SK-N-SH treated with all-trans-retinoic acid at 6 μM for 48 hours (cell line): Measurements from ENCODE around the gene AGBL1.

ENCODE experiments used
- ATAC-seq: fragments of 200-7000 bp; cut with Tn5 transposase; 3 replicates; pipeline ENCODE4 v1.9.1; 2020; ENCODE audit warnings: mild to moderate bottlenecking, moderate library complexity
- BACH2 ChIP-seq: fragments of 250-450 bp; sonication (Bioruptor Pico); IDR thresholded peaks from 2 replicates; pipeline ENCODE4 v1.9.0; 2021; ENCODE audit warnings: mild to moderate bottlenecking, borderline replicate concordance
- CSDC2 ChIP-seq: fragments of 250-450 bp; sonication (Bioruptor Pico); IDR thresholded peaks from 2 replicates; pipeline ENCODE4 v1.5.0; 2020; ENCODE audit warnings: mild to moderate bottlenecking, moderate library complexity
- ESRRG ChIP-seq: fragments of 250-450 bp; sonication (Bioruptor Pico); IDR thresholded peaks from 2 replicates; pipeline ENCODE4 v1.6.1; 2021; ENCODE audit warnings: mild to moderate bottlenecking
- GLIS3 ChIP-seq: fragments of 250-450 bp; sonication (Bioruptor Pico); IDR thresholded peaks from 2 replicates; pipeline ENCODE4 v1.5.0; 2020; ENCODE audit warnings: mild to moderate bottlenecking, moderate library complexity
- ISL1 ChIP-seq: fragments of 250-450 bp; sonication (Bioruptor Pico); IDR thresholded peaks from 2 replicates; pipeline ENCODE4 v2.1.2; 2022; ENCODE audit warnings: mild to moderate bottlenecking, moderate library complexity
- OSR1 ChIP-seq: fragments of 250-450 bp; sonication (Bioruptor Pico); IDR thresholded peaks from 2 replicates; pipeline ENCODE4 v1.8.0; 2022; ENCODE audit warnings: moderate library complexity, mild to moderate bottlenecking, inconsistent platforms
- PPARA ChIP-seq: fragments of 250-450 bp; sonication (Bioruptor Pico); IDR thresholded peaks from 2 replicates; pipeline ENCODE4 v1.5.0; 2020; ENCODE audit warnings: mild to moderate bottlenecking, borderline replicate concordance
- SNAI2 ChIP-seq: fragments of 250-450 bp; sonication (Bioruptor Pico); IDR thresholded peaks from 2 replicates; pipeline ENCODE4 v1.5.0; 2020; ENCODE audit warnings: mild to moderate bottlenecking, moderate library complexity
- TCF4 ChIP-seq: fragments of 250-450 bp; sonication (Bioruptor Pico); IDR thresholded peaks from 2 replicates; pipeline ENCODE4 v1.8.0; 2021; ENCODE audit warnings: mild to moderate bottlenecking, moderate library complexity, borderline replicate concordance
- ZNF70 ChIP-seq: fragments of 450-650 bp; formaldehyde crosslinking; IDR thresholded peaks from 2 replicates; pipeline ENCODE4 v1.5.0; 2020; ENCODE audit warnings: mild to moderate bottlenecking, moderate library complexity
- TF ChIP-seq, protein P1 (sequence below): fragments of 250-450 bp; sonication (Bioruptor Pico); IDR thresholded peaks from 2 replicates; pipeline ENCODE4 v1.8.0; 2021; ENCODE audit warnings: low read depth, mild to moderate bottlenecking, moderate library complexity, borderline replicate concordance
- TF ChIP-seq, protein P2 (sequence below): fragments of 250-450 bp; sonication (Bioruptor Pico); IDR thresholded peaks from 2 replicates; pipeline ENCODE4 v1.5.1; 2020; ENCODE audit warnings: low read depth, mild to moderate bottlenecking, moderate library complexity
- TF ChIP-seq, protein P3 (sequence below): fragments of 250-450 bp; sonication (Bioruptor Pico); IDR thresholded peaks from 2 replicates; pipeline ENCODE4 v1.5.0; 2020; ENCODE audit warnings: mild to moderate bottlenecking, moderate library complexity
- TF ChIP-seq, protein P4 (sequence below): fragments of 250-450 bp; sonication (Bioruptor Pico); IDR thresholded peaks from 2 replicates; pipeline ENCODE4 v1.5.1; 2021; ENCODE audit warnings: mild to moderate bottlenecking, moderate library complexity

Gene AGBL1

DNA sequence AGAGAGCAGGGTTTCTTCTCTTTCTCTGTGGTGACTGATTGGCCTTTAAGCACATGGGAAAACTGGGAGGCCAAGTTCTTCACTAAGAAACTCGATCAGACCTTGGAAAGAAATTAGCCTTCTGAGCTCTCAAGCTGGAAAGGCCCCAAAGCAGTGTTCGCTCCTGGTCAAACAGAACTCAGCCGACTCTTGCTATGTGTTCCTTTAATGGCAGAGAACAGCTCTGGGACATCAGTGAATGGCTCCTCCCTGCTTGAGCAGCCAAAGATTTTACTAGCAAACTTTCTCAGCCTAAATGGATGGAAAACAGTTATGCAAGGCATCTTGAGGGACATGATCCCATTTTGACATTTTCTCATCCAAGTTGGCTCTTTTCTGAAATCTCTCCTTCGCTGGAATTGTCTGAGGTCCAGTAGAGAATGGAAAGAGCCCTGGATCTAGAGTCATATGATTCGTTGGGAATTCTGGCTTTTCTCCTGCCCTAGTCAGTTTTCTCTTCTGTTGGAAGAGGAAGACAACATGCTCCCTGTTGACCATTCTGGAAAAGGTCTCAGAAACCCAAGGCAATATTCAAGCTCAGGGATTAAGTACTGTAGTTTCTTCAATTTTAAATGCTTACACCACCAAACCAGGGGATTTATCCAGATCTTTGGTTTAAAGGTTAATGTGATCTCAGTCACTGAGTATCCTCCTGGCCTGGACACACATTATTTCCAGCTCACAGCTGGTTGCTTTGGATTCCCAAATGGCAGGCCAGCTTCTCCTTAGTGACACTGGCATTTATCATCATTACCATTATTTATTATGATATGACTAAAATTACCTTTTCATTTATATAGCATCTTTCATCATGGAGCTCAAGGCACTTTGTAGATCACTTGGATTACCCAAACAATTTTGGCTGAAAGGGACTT is 319.6 kb downstream of the AGBL1 start:
- ATAC-seq: no peak
- TF ChIP-seq ZNF70 (CRISPR knock-in tag) (no peak), PPARA (CRISPR knock-in tag) (no peak), GLIS3 (CRISPR knock-in tag) (no peak), TCF4 (CRISPR knock-in tag) (no peak)
- TF ChIP-seq, protein P1, sequence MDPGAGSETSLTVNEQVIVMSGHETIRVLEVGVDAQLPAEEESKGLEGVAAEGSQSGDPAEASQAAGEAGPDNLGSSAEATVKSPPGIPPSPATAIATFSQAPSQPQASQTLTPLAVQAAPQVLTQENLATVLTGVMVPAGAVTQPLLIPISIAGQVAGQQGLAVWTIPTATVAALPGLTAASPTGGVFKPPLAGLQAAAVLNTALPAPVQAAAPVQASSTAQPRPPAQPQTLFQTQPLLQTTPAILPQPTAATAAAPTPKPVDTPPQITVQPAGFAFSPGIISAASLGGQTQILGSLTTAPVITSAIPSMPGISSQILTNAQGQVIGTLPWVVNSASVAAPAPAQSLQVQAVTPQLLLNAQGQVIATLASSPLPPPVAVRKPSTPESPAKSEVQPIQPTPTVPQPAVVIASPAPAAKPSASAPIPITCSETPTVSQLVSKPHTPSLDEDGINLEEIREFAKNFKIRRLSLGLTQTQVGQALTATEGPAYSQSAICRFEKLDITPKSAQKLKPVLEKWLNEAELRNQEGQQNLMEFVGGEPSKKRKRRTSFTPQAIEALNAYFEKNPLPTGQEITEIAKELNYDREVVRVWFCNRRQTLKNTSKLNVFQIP (CRISPR knock-in tag): no peak
- TF ChIP-seq, protein P2, sequence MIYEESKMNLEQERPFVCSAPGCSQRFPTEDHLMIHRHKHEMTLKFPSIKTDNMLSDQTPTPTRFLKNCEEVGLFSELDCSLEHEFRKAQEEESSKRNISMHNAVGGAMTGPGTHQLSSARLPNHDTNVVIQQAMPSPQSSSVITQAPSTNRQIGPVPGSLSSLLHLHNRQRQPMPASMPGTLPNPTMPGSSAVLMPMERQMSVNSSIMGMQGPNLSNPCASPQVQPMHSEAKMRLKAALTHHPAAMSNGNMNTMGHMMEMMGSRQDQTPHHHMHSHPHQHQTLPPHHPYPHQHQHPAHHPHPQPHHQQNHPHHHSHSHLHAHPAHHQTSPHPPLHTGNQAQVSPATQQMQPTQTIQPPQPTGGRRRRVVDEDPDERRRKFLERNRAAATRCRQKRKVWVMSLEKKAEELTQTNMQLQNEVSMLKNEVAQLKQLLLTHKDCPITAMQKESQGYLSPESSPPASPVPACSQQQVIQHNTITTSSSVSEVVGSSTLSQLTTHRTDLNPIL (CRISPR knock-in tag): no peak
- TF ChIP-seq, all 23 proteins: peak for 0

DNA sequence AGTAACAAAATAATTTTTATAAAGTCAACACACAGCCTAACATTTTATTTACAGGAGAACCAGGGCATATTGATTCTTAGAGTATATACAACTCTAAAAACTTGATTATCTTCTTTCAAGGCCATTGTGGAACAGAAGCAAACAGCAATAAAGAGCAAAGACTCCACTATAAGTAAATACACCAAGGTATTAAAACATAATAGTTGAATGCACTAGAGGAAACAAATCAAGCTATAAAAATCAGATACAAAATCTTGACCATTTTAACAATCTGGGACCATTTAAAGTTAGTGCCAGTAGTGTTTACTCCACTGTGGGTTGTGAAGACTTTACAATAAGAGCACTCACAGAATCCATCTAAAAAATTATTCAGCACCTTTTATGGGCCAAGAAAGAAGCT is 323.6 kb downstream of the AGBL1 start:
- no peak for ATAC-seq
- TF ChIP-seq, protein P1 (CRISPR knock-in tag): no peak
- TF ChIP-seq SNAI2 (CRISPR knock-in tag): no peak

DNA sequence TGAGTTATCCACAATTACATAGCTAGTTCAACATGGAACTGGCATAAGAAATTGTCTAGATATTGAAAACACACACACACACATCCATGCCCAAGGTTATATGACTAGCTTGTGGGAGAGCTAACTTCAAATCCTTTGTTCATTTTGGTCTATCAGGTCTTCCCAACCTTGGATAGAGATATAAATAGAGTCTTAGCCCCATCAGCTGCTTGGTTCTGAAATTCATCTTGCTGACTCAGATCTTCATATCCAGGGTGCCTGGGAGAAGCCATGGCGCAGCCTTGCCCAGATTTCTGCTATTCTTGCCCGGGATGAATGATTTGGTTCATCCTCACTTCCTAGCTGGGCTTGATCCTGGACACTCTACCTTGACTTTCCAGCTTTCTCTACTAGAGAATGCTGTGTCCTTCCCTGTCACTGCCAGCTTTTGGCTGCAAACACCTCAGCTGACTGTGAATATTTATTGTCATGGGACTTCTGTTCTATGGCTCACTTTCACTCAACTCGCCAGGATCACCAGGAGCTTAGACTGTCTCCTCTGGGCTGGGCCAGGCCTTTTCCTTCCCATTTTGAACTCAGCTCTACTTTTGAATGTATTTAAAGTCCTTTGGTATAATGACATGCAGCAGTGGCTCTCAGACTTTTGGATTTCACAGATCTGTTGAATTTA is 324.4 kb downstream of the AGBL1 start:
- TF ChIP-seq, protein P3, sequence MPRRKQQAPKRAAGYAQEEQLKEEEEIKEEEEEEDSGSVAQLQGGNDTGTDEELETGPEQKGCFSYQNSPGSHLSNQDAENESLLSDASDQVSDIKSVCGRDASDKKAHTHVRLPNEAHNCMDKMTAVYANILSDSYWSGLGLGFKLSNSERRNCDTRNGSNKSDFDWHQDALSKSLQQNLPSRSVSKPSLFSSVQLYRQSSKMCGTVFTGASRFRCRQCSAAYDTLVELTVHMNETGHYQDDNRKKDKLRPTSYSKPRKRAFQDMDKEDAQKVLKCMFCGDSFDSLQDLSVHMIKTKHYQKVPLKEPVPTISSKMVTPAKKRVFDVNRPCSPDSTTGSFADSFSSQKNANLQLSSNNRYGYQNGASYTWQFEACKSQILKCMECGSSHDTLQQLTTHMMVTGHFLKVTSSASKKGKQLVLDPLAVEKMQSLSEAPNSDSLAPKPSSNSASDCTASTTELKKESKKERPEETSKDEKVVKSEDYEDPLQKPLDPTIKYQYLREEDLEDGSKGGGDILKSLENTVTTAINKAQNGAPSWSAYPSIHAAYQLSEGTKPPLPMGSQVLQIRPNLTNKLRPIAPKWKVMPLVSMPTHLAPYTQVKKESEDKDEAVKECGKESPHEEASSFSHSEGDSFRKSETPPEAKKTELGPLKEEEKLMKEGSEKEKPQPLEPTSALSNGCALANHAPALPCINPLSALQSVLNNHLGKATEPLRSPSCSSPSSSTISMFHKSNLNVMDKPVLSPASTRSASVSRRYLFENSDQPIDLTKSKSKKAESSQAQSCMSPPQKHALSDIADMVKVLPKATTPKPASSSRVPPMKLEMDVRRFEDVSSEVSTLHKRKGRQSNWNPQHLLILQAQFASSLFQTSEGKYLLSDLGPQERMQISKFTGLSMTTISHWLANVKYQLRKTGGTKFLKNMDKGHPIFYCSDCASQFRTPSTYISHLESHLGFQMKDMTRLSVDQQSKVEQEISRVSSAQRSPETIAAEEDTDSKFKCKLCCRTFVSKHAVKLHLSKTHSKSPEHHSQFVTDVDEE (CRISPR knock-in tag): no peak
- TF ChIP-seq CSDC2 (CRISPR knock-in tag) (no peak), BACH2 (CRISPR knock-in tag) (no peak), TCF4 (CRISPR knock-in tag) (no peak), ESRRG (CRISPR knock-in tag) (no peak), ISL1 (CRISPR knock-in tag) (no peak)
- TF ChIP-seq, protein P1 (CRISPR knock-in tag): no peak
- TF ChIP-seq, all 23 proteins: peak for 0
- no peak for ATAC-seq

DNA sequence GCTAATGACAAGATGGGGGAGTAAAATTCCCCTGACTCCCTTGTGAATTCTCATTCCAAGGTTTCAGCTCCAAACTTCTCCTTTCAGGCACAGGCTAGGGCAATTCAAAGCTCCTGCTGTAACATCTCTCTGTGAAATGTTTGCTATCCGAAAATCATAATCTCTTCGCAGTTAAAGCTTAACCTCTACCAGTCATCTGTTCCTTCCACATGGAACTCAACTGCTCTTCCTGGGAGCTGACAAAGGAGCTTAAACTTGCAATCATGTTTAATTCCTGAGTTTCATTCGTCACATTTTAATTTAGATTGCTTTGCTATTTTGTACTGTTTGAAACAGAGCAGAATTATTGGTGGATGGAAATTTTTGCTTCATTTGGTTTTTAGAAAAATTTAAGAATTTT is 328.6 kb downstream of the AGBL1 start:
- ATAC-seq: no peak
- TF ChIP-seq SNAI2 (CRISPR knock-in tag): no peak
- TF ChIP-seq, protein P4, sequence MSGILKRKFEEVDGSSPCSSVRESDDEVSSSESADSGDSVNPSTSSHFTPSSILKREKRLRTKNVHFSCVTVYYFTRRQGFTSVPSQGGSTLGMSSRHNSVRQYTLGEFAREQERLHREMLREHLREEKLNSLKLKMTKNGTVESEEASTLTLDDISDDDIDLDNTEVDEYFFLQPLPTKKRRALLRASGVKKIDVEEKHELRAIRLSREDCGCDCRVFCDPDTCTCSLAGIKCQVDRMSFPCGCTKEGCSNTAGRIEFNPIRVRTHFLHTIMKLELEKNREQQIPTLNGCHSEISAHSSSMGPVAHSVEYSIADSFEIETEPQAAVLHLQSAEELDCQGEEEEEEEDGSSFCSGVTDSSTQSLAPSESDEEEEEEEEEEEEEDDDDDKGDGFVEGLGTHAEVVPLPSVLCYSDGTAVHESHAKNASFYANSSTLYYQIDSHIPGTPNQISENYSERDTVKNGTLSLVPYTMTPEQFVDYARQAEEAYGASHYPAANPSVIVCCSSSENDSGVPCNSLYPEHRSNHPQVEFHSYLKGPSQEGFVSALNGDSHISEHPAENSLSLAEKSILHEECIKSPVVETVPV (CRISPR knock-in tag): no peak
- TF ChIP-seq, protein P2 (CRISPR knock-in tag): no peak
- TF ChIP-seq PPARA (CRISPR knock-in tag): no peak
- no peak for TF ChIP-seq GLIS3 (CRISPR knock-in tag)
- no peak for TF ChIP-seq OSR1
